NCI-H2029 treated with DMSO at 0.1 percent for 48 hours (cell line): ENCODE measurements around the gene HMCN2.

ENCODE experiments used
- DNase-seq: peaks from one replicate; lab custom pipeline; 2025; lab: John Stamatoyannopoulos, UW

The HMCN2 gene

GRCh38 chr9:130307667-130307943 lies 42.0 kb downstream of the HMCN2 start:
- DNase-seq: no peak

GRCh38 chr9:130308081-130308571 lies 42.6 kb downstream of the HMCN2 start:
- no peak for DNase-seq

- DNase-seq: no peak
These were observed 44.3 kb downstream of the HMCN2 start for GRCh38 chr9:130309689-130310455.

GRCh38 chr9:130310456-130310855 lies 44.9 kb downstream of the HMCN2 start:
- DNase-seq: no peak

GRCh38 chr9:130311003-130311402 lies 45.4 kb downstream of the HMCN2 start:
- DNase-seq: no peak

- DNase-seq: peak; percentile 48
These were observed 46.0 kb downstream of the HMCN2 start for GRCh38 chr9:130311408-130312140.

GRCh38 chr9:130313103-130313858 lies 47.7 kb downstream of the HMCN2 start:
- peak; percentile 54 for DNase-seq

GRCh38 chr9:130315446-130316226 lies 50.1 kb downstream of the HMCN2 start:
- DNase-seq: no peak

- no peak for DNase-seq
These were observed 50.9 kb downstream of the HMCN2 start for GRCh38 chr9:130316430-130316829.

GRCh38 chr9:130319300-130319699 lies 53.7 kb downstream of the HMCN2 start:
- DNase-seq: no peak

GRCh38 chr9:130319944-130320712 lies 54.6 kb downstream of the HMCN2 start:
- DNase-seq: no peak

GRCh38 chr9:130320723-130321481 lies 55.3 kb downstream of the HMCN2 start:
- no peak for DNase-seq

- DNase-seq: no peak
These were observed 56.0 kb downstream of the HMCN2 start for GRCh38 chr9:130321539-130321938.

GRCh38 chr9:130323051-130323745 lies 57.6 kb downstream of the HMCN2 start:
- DNase-seq: no peak

- no peak for DNase-seq
These were observed 60.4 kb downstream of the HMCN2 start for GRCh38 chr9:130325921-130326320.

GRCh38 chr9:130327070-130327780 lies 61.7 kb downstream of the HMCN2 start:
- no peak for DNase-seq

GRCh38 chr9:130327781-130328348 lies 62.3 kb downstream of the HMCN2 start:
- no peak for DNase-seq

GRCh38 chr9:130328349-130328801 lies 62.8 kb downstream of the HMCN2 start:
- no peak for DNase-seq

GRCh38 chr9:130329061-130329460 lies 63.5 kb downstream of the HMCN2 start:
- DNase-seq: no peak
